Measurements from ENCODE around the gene ERGIC1. TPM values are rescaled to one million over a fixed set of nuclear protein-coding genes. Genes with fewer than 3 reads are reported as not detected.

ERGIC1 gene
- total RNA-seq, 1 experiment from 2014 or later, result 77.0 TPM

DNA sequence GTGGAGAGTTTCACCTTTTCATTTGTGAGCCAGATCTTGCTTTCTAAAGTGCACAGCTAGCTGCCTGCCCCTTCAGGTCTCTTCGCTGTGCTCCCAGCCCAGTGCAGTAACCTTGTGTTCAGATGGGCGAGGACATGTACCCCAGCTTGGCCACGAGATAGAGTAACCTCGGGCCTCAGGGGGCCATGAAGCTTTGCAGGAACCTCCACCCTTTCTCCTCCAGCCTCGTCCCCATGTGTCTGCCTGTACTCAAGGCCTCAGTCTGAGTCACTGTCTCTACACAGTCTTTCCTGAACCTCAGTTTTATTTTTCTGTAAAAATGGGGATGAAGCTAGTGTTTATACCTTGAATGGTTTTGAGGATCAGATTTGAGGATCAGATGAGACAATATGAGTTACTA lies 37.9 kb downstream of the ERGIC1 start:
- WGBS (ENCODE audit: extremely low coverage, insufficient read length, low lambda C conversion rate), result no CpG with 5 or more reads among the region's 5 CpGs
- no peaks in the 10 kb centered on the region for H3K23me2 ChIP-seq (ENCODE audit: insufficient read length, low read depth, low read length, poor library complexity, severe bottlenecking)
- peaks cover 4% of the 10 kb centered on the region for H3K4me1 ChIP-seq (ENCODE audit: insufficient read depth, low read length)
- H3K27ac Mint-ChIP-seq, result peak overlapping the region in 2 of 3 experiments; percentile 65 to 93; a peak in 4 of 7 replicates
- H3K4me3 Mint-ChIP-seq, result no peak overlapping the region
- no peak overlapping the region for H2AK5ac ChIP-seq (ENCODE audit: insufficient read length, low read length)
- no peak overlapping the region for H4K91ac ChIP-seq (ENCODE audit: insufficient read length, low read depth, low read length)
- H2BK12ac ChIP-seq (ENCODE audit: insufficient read length, low read depth, low read length), result no peak overlapping the region
- H3K79me2 ChIP-seq (ENCODE audit: insufficient read depth, low read length), result no peaks in the 10 kb centered on the region
- H2BK120ac ChIP-seq (ENCODE audit: low read depth, low read length, poor library complexity, severe bottlenecking), result no peak overlapping the region
- H2BK5ac ChIP-seq (ENCODE audit: insufficient read length, low read length), result no peak overlapping the region
- H3K27ac ChIP-seq (ENCODE audit: insufficient read length, low read depth, low read length), result no peak overlapping the region
- DNase-seq, result no peak
- H3K27me3 Mint-ChIP-seq (ENCODE audit: low read depth), result no peaks in the 10 kb centered on the region
- no peaks in the 10 kb centered on the region for H3K9me3 ChIP-seq (ENCODE audit: control insufficient read depth, low read depth, low read length)
- H3K23ac ChIP-seq (ENCODE audit: insufficient read length, low read depth, low read length), result no peak overlapping the region
- H3T11ph ChIP-seq (ENCODE audit: low read length), result no peak overlapping the region
- H3K4me2 ChIP-seq (ENCODE audit: insufficient read depth, insufficient read length, low read length), result no peak overlapping the region
- no peak overlapping the region for H3K56ac ChIP-seq (ENCODE audit: insufficient read length, low read depth, low read length)
- no peaks in the 10 kb centered on the region for H3K9me3 Mint-ChIP-seq
- H3K79me1 ChIP-seq (ENCODE audit: insufficient read depth, low read depth, low read length, poor library complexity, severe bottlenecking), result peaks cover 5% of the 10 kb centered on the region
- H3K36me3 Mint-ChIP-seq (ENCODE audit: insufficient read depth in 1 of 3, low read depth in 3 of 3), result peaks cover 0 to 2% (median 0%) of the 10 kb centered on the region in 3 experiments; a peak in 1 of 7 replicates
- no peak overlapping the region for H2AFZ ChIP-seq (ENCODE audit: low read length)
- H3K4me1 Mint-ChIP-seq, result peaks cover 21 to 31% of the 10 kb centered on the region in 2 experiments; a peak in 3 of 4 replicates
- no peak overlapping the region for H2BK20ac ChIP-seq (ENCODE audit: low read depth, low read length, poor library complexity, severe bottlenecking)
- TF ChIP-seq, protein P1, sequence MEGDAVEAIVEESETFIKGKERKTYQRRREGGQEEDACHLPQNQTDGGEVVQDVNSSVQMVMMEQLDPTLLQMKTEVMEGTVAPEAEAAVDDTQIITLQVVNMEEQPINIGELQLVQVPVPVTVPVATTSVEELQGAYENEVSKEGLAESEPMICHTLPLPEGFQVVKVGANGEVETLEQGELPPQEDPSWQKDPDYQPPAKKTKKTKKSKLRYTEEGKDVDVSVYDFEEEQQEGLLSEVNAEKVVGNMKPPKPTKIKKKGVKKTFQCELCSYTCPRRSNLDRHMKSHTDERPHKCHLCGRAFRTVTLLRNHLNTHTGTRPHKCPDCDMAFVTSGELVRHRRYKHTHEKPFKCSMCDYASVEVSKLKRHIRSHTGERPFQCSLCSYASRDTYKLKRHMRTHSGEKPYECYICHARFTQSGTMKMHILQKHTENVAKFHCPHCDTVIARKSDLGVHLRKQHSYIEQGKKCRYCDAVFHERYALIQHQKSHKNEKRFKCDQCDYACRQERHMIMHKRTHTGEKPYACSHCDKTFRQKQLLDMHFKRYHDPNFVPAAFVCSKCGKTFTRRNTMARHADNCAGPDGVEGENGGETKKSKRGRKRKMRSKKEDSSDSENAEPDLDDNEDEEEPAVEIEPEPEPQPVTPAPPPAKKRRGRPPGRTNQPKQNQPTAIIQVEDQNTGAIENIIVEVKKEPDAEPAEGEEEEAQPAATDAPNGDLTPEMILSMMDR (conservative IDR thresholded peaks at IDR 0.05), result no peak
- no peak overlapping the region for H4K5ac ChIP-seq (ENCODE audit: insufficient read length, low read depth, low read length)
- H3K14ac ChIP-seq (ENCODE audit: insufficient read depth, low read length), result no peak overlapping the region
- H4K20me1 ChIP-seq (ENCODE audit: control insufficient read depth, insufficient read depth, insufficient read length), result no peaks in the 10 kb centered on the region
- H3K9ac ChIP-seq (ENCODE audit: extremely low read depth, insufficient read length, low read length), result no peak overlapping the region
- no peak overlapping the region for H2BK15ac ChIP-seq (ENCODE audit: low read depth, low read length)
- no peak overlapping the region for H3K4ac ChIP-seq (ENCODE audit: low read depth, low read length)
- H4K8ac ChIP-seq (replicated peaks; ENCODE audit: insufficient read length, low read depth, low read length), result no peak overlapping the region
- H3K27me3 ChIP-seq (ENCODE audit: insufficient read depth, low read length), result no peaks in the 10 kb centered on the region
- no peak overlapping the region for H3K18ac ChIP-seq (ENCODE audit: insufficient read length, low read depth, low read length)

All from H9 (cell line).